ENCODE measurements around the gene GFY.
A peak's percentile ranks its signal among the peaks of the same experiment; 100 is the strongest.

The GFY gene

DNA sequence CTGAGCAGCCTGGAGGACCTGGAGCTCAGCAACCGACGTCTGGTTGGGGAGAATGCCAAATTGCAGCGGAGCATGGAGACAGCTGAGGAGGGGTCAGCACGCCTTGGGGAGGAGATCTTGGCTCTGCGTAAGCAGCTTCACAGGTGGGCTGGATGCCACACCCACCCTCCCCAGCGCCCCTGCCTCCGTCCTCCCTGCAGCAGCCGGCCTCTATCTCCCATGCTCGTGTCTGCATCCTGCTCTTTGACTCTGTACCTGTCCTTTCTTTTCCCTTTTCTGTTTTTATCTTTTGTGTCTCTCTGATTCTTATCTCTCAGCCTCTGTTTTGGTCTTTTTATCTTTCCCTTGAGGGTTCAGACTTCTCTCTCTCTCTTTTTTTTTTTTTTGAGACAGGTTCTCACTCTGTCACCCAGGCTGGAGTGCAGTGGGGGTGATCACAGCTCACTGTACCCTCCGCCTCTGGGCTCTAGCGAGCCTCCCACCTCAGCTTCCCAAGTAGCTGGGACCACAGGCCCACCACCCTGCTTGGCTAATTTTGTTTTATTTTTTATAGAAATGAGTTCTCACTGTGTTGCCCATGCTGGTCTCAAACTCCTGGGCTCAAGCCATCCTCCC lies 27.1 kb upstream of the GFY start:
- H3K36me3 Mint-ChIP-seq (ENCODE audit: low read depth), result no peaks in the 10 kb centered on the region
- H3K27me3 Mint-ChIP-seq, result no peaks in the 10 kb centered on the region
- H3K4me1 Mint-ChIP-seq (ENCODE audit: low read depth), result peaks cover 11% of the 10 kb centered on the region
- no peaks in the 10 kb centered on the region for H3K9me3 Mint-ChIP-seq
- no peak overlapping the region for H3K27ac Mint-ChIP-seq
- H3K4me3 Mint-ChIP-seq, result no peak overlapping the region

- Mint-ChIP-seq H3K36me3 (ENCODE audit: low read depth) (no peaks in the 10 kb centered on the region), H3K9me3 (no peaks in the 10 kb centered on the region), H3K27me3 (no peaks in the 10 kb centered on the region), H3K4me1 (ENCODE audit: low read depth) (peaks cover 14% of the 10 kb centered on the region), H3K4me3 (no peak overlapping the region), H3K27ac (no peak overlapping the region)
Observed at GRCh38 chr19:49398931-49399330, 26.3 kb upstream of the GFY start.

DNA sequence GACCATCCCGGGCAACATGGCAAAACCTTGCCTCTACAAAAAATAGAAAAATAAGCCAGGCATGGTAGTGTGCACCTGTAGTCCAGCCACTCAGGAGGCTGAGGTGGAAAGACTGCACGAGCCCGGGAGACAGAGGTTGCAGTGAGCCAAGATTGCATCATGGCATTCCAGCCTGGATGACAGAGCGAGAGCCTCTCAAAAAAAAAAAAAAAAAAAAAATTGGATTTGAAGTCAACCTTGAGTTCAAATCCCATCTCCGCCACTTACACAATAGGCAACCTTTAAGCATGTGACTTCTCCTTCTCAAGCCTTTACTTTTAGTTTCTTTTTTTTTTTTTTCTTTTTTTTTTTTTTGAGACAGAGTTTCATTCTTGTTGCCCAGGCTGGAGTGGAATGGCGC lies 25.2 kb upstream of the GFY start:
- Mint-ChIP-seq H3K27ac (no peak overlapping the region), H3K27me3 (no peaks in the 10 kb centered on the region), H3K36me3 (ENCODE audit: low read depth) (no peaks in the 10 kb centered on the region), H3K4me3 (no peak overlapping the region), H3K9me3 (no peaks in the 10 kb centered on the region), H3K4me1 (ENCODE audit: low read depth) (peaks cover 14% of the 10 kb centered on the region)

DNA sequence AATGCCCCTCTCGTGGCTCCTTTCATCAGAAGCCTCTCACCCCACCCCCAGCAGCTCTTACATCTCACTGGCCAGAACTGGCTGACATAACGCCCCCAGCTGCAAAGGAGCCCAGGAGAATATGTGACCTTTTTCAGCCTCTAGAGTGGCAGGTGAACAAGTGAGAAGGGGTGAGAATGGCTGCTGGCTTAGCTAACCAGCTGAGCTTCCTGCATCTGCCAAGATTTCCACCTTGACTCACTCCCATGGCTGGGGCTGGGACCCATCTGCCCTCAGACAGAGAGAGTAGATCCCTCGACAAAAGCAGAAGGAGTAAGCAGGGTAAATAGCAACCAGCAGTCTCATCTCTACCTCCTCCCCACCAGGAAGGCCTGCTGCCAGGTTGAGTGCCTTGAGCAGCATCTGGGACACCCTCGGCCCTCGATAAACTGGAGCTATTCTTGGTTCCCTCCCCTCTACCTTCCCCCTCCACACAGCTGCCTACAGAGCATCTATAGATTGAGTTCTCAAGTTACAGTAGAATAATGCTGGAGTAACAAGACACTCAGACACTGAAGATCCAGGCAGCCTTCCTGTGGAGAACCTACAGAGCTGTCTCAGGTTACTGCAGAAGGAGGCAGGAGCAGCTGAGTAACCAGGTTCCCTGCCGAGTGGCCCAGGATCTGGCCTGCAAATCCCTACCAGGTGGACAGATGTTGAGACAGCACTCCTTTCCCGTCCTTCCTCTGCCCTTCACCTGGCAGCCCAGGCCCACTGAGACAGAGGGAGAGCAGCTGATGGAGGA lies 21.6 kb upstream of the GFY start:
- Mint-ChIP-seq H3K9me3 (no peaks in the 10 kb centered on the region), H3K27ac (no peak overlapping the region), H3K36me3 (ENCODE audit: low read depth) (no peaks in the 10 kb centered on the region)

DNA sequence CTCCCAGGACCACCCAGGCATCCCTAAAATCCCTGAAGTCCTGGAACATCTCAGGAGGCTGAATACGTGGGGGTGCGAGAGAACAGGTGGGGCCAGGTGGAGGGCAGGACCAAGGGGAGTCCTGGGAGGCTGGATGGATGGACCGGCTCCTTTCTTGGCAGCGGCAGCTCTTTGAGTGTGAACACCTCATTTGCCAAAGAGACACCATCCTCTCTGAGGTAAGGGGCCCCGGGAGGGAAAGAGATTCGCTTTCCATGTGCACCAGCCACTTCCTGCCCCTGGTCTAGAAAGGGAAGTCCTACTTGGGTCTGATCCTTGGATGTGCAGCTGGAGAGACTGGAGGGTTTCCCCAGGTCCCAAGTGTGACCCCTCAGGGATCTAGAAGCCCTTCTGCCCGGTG lies 18.1 kb upstream of the GFY start:
- Mint-ChIP-seq H3K27ac (no peak overlapping the region), H3K9me3 (no peaks in the 10 kb centered on the region), H3K36me3 (ENCODE audit: low read depth) (no peaks in the 10 kb centered on the region), H3K4me3 (no peak overlapping the region), H3K27me3 (no peaks in the 10 kb centered on the region), H3K4me1 (ENCODE audit: low read depth) (peaks cover 40% of the 10 kb centered on the region)

More for the DNA sequence above, 21.6 kb upstream of the GFY start:
- H3K27me3 Mint-ChIP-seq, result no peaks in the 10 kb centered on the region
- no peak overlapping the region for H3K4me3 Mint-ChIP-seq
- peaks cover 17% of the 10 kb centered on the region for H3K4me1 Mint-ChIP-seq (ENCODE audit: low read depth)

DNA sequence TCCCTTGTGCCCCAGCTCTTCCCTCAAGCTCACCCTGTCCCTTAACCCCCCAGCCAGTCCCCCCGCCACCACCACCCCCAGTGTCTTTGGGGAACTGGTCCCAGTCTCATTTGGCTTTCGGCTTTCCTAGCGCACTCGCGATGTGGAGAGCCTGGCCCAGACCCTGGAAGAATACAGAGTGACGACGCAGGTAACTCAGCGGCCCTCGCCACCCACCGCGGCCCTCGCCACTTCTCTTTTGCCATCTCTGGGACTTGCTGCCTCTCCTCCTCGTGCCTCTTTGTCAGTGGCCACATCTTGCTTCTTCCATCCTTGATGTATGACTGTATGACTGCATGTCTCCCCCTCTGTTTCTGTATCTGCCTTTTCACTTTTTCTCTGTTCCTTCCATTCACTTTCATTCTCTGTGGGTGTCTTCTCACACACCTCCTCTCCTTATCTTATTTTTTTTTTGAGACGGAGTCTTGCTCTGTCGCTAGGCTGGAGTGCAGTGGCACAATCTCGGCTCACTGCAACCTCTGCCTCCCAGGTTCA lies 17.6 kb upstream of the GFY start:
- Mint-ChIP-seq H3K9me3 (no peaks in the 10 kb centered on the region), H3K27me3 (no peaks in the 10 kb centered on the region), H3K36me3 (ENCODE audit: low read depth) (no peaks in the 10 kb centered on the region), H3K27ac (peak overlapping the region; percentile 43), H3K4me1 (ENCODE audit: low read depth) (peaks cover 40% of the 10 kb centered on the region), H3K4me3 (no peak overlapping the region)

GRCh38 chr19:49408816-49409440 lies 16.3 kb upstream of the GFY start:
- Mint-ChIP-seq H3K4me1 (ENCODE audit: low read depth) (peaks cover 37% of the 10 kb centered on the region), H3K27me3 (no peaks in the 10 kb centered on the region), H3K4me3 (peak overlapping the region; percentile 53), H3K9me3 (no peaks in the 10 kb centered on the region), H3K27ac (peak overlapping the region; percentile 87), H3K36me3 (ENCODE audit: low read depth) (no peaks in the 10 kb centered on the region)

DNA sequence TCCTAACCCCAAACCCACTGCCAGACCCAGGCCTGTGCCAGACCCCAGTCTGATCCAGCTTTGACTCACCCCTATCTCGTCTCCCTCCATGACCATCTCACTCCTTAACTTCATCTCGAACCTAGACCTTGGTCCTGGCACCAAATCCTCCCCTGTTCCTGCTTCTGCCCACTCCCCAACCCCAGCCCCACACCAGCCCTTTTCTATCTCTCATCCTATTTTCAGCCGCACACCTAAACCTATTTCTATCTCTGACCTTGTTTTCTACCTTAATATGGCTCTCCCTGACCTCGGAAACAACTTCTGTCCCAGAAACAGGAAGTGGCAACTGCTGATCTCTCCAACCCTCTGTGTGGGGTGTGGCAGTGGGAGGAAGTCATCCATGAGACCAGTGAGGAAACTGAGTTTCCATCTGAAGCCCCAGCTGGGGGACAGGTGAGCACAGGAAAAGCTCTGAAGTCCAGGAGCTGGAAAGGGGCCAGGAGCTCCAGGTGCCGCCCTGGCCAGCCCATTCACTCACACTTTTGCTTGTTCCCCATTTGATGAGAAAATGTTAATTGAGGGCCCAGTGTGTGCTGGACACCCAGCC lies 15.7 kb upstream of the GFY start:
- Mint-ChIP-seq H3K27me3 (no peaks in the 10 kb centered on the region), H3K4me1 (ENCODE audit: low read depth) (peaks cover 37% of the 10 kb centered on the region), H3K9me3 (no peaks in the 10 kb centered on the region), H3K36me3 (ENCODE audit: low read depth) (no peaks in the 10 kb centered on the region), H3K4me3 (peak overlapping the region; percentile 53), H3K27ac (peak overlapping the region; percentile 87)

DNA sequence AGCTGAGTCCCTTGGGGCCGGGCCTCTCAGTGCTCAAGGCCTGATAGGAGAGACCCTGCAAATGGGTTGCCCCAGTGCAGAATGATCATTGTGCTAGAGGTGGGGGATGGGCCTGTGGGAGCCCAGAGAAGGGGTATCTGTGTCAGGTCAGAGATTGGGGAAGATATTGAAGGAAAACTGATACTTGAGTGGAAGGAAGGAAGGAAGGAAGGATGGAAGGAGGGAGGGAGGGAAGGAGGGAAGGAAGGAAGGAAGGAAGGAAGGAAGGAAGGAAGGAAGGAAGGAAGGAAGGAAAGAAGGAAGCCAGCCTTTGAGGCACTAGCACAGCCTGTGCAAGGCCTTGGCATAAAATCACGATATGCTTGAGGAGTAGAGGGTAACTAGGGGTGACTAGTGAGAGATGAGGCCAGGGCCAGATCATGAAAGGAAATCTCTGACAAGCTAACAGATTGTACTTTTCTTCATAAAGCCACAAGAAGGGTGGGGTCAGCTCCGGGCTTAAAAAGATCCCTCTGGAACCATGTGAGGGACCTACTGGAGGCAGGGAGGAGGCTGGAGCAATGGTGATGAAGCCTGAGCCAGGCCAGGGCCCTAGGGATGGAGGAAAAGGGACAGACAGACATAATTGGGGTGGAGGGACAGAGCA lies 13.4 kb upstream of the GFY start:
- Mint-ChIP-seq H3K4me1 (ENCODE audit: low read depth) (peaks cover 37% of the 10 kb centered on the region), H3K9me3 (no peaks in the 10 kb centered on the region), H3K27ac (no peak overlapping the region), H3K36me3 (ENCODE audit: low read depth) (no peaks in the 10 kb centered on the region), H3K27me3 (no peaks in the 10 kb centered on the region), H3K4me3 (no peak overlapping the region)

DNA sequence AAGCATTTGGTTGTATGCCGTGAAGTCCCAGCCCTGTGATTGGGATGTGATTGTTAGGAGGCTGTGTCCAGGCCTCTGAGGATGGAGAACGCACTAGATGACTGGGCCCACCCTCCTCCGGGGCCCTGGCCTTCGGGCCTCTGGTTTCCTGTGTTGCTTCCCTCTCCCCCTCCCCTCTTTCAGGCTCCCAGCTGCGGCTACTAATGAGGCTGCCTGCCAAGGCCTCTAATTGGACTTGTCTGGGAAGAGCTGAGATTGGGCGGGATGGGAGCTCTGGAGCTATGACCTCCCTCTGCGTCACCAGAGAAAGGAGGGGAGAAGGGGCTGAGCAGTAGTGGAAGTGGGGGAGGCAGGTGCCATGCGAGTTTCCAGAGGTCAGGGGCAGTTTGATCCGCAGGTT lies 11.8 kb upstream of the GFY start:
- Mint-ChIP-seq H3K4me3 (no peak overlapping the region), H3K9me3 (no peaks in the 10 kb centered on the region), H3K36me3 (ENCODE audit: low read depth) (no peaks in the 10 kb centered on the region), H3K27ac (no peak overlapping the region), H3K4me1 (ENCODE audit: low read depth) (peaks cover 27% of the 10 kb centered on the region), H3K27me3 (peaks cover 7% of the 10 kb centered on the region)

GRCh38 chr19:49414256-49414655 lies 10.9 kb upstream of the GFY start:
- Mint-ChIP-seq H3K4me1 (ENCODE audit: low read depth) (peaks cover 18% of the 10 kb centered on the region), H3K36me3 (ENCODE audit: low read depth) (no peaks in the 10 kb centered on the region), H3K27ac (no peak overlapping the region), H3K27me3 (peaks cover 16% of the 10 kb centered on the region), H3K9me3 (no peaks in the 10 kb centered on the region), H3K4me3 (no peak overlapping the region)

DNA sequence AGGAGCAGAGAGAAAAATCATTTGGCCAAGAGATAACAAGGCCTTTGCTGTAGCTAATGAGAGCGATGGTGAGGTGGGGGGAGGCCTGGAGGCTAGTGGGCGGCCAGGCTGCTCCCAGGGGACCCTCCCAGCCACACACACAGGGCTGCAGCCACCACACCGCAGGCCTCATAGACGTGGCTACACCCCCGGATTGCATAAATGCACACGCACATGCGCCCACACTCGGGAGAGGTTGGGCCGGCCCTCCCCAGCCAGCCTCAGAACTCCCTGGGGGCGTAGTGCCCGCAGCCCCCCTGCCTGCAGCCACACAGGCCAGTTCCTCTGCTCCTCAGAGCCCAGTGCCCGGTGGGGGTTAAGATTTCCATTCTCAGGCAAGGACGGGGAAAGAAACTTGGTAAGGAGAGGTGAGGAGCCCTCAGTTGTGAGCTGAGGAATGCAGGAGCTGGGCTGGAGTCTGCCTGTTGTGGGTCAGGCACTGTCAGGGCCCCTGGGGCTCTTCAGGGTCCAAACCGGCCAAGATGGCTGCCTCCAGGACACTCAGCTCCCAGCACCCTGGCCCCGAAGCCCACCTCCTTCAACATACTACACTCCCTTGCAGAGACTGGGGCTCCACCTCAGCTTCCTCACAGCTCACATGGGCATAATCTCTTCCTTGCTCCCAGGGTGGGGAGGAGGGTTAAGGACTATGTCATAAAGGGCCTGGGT lies 9.9 kb upstream of the GFY start:
- H3K9me3 Mint-ChIP-seq, result no peaks in the 10 kb centered on the region
- no peak overlapping the region for H3K4me3 Mint-ChIP-seq
- peaks cover 8% of the 10 kb centered on the region for H3K4me1 Mint-ChIP-seq (ENCODE audit: low read depth)
- H3K27ac Mint-ChIP-seq, result no peak overlapping the region
- H3K27me3 Mint-ChIP-seq, result peaks cover 26% of the 10 kb centered on the region
- no peaks in the 10 kb centered on the region for H3K36me3 Mint-ChIP-seq (ENCODE audit: low read depth)

DNA sequence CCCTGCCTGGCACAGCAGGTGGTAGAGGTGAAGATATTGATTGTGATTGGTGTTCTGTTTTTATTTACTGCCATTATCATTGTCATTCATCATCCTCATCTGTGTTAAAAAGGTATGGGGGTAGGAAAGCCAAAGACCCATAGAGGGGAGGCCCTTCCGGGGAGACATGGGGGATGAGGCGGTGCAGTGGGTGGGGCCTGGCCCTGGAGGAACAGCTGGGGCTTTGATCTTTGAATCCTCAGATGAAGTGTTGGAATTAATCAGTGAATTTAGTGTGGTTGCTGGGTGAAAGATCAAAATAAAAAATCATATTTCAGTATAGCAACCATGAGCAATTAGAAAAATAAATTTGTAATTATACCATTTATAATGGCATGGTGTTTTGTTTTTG lies 9.4 kb upstream of the GFY start:
- H3K9me3 Mint-ChIP-seq, result no peaks in the 10 kb centered on the region
- H3K36me3 Mint-ChIP-seq (ENCODE audit: low read depth), result no peaks in the 10 kb centered on the region
- peaks cover 31% of the 10 kb centered on the region for H3K27me3 Mint-ChIP-seq
- H3K4me3 Mint-ChIP-seq, result no peak overlapping the region
- H3K27ac Mint-ChIP-seq, result no peak overlapping the region
- H3K4me1 Mint-ChIP-seq (ENCODE audit: low read depth), result peaks cover 12% of the 10 kb centered on the region

- Mint-ChIP-seq H3K27me3 (peaks cover 44% of the 10 kb centered on the region), H3K27ac (no peak overlapping the region)
Observed at GRCh38 chr19:49417088-49417487, 8.1 kb upstream of the GFY start.

More at GRCh38 chr19:49417088-49417487, 8.1 kb upstream of the GFY start:
- Mint-ChIP-seq H3K4me1 (ENCODE audit: low read depth) (peaks cover 17% of the 10 kb centered on the region), H3K4me3 (no peak overlapping the region), H3K9me3 (no peaks in the 10 kb centered on the region), H3K36me3 (ENCODE audit: low read depth) (no peaks in the 10 kb centered on the region)

Measured in stimulated activated naive CD8-positive, alpha-beta T cell treated with anti-CD3 and anti-CD28 coated beads, Interleukin-15, Interleukin-2, amounts not matched to agents 100 ng/mL and 50 ng/mL, for 24 hours (primary cell).